ENCODE results near the gene FGFR2.

Gene FGFR2

GRCh38 chr10:121589553-121589952 is 8.7 kb downstream of the FGFR2 start:
- Histone ChIP-seq H3K9ac (ENCODE audit: low read depth, low read length) (no peak overlapping the region), H3K27ac (ENCODE audit: low read depth, low read length) (no peak overlapping the region), H3K4me1 (ENCODE audit: control insufficient read depth, insufficient read depth, low read length) (peaks cover 62% of the 10 kb centered on the region), H3K27me3 (ENCODE audit: control insufficient read depth, insufficient read depth, low read length) (no peaks in the 10 kb centered on the region), H3K36me3 (ENCODE audit: control insufficient read depth, insufficient read depth, low read length) (peaks cover 64% of the 10 kb centered on the region), H3K9me3 (ENCODE audit: control insufficient read depth, insufficient read depth, low read length) (no peaks in the 10 kb centered on the region), H3K4me3 (ENCODE audit: low read depth, low read length) (no peak overlapping the region)

DNA sequence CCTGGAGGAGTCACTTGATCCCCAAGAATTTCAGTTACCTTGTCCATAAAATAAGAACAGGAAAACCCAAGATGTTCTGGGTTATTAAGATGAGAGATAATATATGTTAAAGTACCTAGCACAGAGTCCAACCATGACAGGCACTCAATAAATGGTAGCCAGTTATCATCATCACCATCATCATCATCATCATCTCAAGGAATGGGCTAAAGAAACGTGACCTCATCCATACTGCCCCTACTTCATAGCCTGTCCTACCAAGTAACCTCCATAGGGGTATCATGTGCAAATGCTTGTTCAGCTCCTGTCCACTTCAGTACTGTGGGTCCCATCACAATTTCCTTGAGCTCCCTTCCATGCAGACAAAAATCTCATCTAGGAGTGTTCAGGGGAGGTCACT is 14.4 kb downstream of the FGFR2 start:
- Histone ChIP-seq H3K27ac (ENCODE audit: low read depth, low read length) (no peak overlapping the region), H3K4me1 (ENCODE audit: control insufficient read depth, insufficient read depth, low read length) (peaks cover 46% of the 10 kb centered on the region), H3K9me3 (ENCODE audit: control insufficient read depth, insufficient read depth, low read length) (no peaks in the 10 kb centered on the region), H3K4me3 (ENCODE audit: low read depth, low read length) (no peak overlapping the region), H3K9ac (ENCODE audit: low read depth, low read length) (no peak overlapping the region), H3K27me3 (ENCODE audit: control insufficient read depth, insufficient read depth, low read length) (no peaks in the 10 kb centered on the region), H3K36me3 (ENCODE audit: control insufficient read depth, insufficient read depth, low read length) (peaks cover 32% of the 10 kb centered on the region)

DNA sequence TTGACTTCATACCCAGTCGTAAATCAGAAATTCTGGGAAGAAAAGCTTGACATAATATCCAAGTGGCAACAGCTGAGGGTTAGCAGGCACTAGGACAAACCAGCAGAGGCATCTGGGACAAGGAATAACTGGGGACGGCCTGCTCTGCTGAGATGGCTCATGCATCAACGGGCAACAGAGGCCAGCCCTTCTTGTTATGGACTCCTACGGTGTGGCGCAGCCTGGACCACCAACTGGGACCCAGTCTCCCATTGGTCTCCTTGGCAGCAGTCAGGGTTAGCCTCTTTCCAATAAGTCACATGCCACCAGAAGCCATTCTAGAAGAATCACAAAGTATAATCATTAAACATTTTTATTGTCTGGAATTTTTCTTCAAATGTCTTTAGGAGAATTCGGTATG is 15.0 kb downstream of the FGFR2 start:
- no peak overlapping the region for H3K4me3 ChIP-seq (ENCODE audit: low read depth, low read length)
- H3K36me3 ChIP-seq (ENCODE audit: control insufficient read depth, insufficient read depth, low read length) = peaks cover 33% of the 10 kb centered on the region
- no peak overlapping the region for H3K27ac ChIP-seq (ENCODE audit: low read depth, low read length)
- H3K27me3 ChIP-seq (ENCODE audit: control insufficient read depth, insufficient read depth, low read length) = no peaks in the 10 kb centered on the region
- no peak overlapping the region for H3K9ac ChIP-seq (ENCODE audit: low read depth, low read length)
- H3K9me3 ChIP-seq (ENCODE audit: control insufficient read depth, insufficient read depth, low read length) = no peaks in the 10 kb centered on the region
- peaks cover 52% of the 10 kb centered on the region for H3K4me1 ChIP-seq (ENCODE audit: control insufficient read depth, insufficient read depth, low read length)

DNA sequence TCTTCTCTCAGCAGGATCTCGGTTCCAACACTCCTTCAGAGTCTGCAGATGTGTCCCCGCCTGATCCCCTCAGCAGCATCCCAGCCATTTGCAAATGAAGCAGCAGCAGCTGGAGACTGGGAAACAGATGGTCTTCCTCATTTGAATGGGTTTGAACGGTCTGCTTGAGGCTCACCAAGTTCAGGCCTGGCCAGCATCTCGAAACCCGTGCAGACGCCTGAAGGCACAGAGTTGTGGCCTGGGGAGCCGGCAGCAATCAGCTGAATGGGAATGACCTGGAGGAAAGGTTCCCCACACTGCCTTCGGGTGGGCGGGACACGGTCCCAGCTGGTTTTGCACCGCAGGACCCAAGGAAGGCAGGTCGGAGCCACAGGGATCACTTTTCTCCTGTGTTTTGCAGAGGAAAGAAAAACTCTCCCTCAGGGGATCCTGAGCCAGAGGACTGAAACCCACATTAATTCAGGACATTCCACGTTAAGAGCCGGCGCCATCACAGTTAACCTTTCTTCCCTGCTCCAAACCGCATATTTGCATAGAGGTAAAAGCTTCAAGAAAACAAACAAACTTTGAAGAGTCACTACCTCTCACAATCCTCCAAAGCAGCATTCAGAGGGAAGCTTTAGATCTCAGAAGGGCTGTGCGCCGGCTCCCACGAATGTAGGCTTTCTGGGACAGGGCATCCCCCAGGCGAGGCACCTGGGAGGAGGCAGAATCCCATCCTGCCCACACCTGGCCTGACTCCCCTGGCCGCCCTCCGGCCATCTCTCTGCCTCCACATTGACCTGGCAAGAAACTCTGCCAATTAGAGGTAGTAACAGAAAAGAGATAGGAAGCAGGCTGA is 17.7 kb downstream of the FGFR2 start:
- Histone ChIP-seq H3K27me3 (ENCODE audit: control insufficient read depth, insufficient read depth, low read length) (no peaks in the 10 kb centered on the region), H3K4me1 (ENCODE audit: control insufficient read depth, insufficient read depth, low read length) (peaks cover 67% of the 10 kb centered on the region), H3K9ac (ENCODE audit: low read depth, low read length) (peak overlapping the region; percentile 12; the same call in 1 of the 2 replicates), H3K4me3 (ENCODE audit: low read depth, low read length) (peak overlapping the region; percentile 38), H3K36me3 (ENCODE audit: control insufficient read depth, insufficient read depth, low read length) (peaks cover 34% of the 10 kb centered on the region), H3K27ac (ENCODE audit: low read depth, low read length) (peak overlapping the region; percentile 96), H3K9me3 (ENCODE audit: control insufficient read depth, insufficient read depth, low read length) (no peaks in the 10 kb centered on the region)

DNA sequence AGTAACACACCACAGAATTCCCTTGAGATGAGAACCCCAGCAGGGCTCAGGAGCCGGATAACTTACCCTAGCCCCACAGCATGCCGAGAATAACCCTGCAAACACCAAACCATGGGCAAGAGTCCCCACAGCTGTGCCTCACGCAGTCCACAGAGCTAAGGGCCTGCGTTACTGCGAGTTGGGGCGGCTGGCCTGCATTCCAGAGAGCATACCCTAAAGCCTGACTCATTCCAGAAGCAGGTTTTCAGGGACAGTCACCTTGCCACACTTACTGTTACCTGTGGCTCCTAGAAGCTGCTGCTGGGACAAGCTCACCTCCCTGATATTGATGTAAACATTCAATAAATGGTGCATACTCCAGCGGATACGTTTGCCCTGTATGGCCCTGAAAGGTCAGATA is 18.6 kb downstream of the FGFR2 start:
- peaks cover 70% of the 10 kb centered on the region for H3K4me1 ChIP-seq (ENCODE audit: control insufficient read depth, insufficient read depth, low read length)

DNA sequence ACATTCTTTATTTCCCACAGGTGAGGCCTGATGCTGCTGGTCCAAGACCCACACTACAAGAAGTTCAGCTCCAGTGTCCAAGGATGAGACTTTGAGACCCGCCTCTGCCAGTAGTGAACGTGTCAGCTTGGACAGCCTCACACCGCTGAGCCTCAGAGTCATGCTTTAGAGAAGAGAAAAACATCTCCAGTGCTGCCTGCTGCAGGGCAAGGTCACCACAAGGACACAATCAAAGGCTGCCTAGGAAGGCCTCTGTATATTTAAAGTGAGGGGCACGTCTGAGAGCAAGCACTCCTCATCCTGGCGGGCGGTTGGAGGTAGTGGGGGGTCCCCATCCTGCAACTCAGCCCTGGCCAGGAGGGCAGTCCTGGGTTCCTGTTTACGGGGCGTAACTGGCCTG is 19.3 kb downstream of the FGFR2 start:
- H3K27ac ChIP-seq (ENCODE audit: low read depth, low read length) = peak overlapping the region; percentile 96
- H3K9ac ChIP-seq (ENCODE audit: low read depth, low read length) = no peak overlapping the region
- H3K4me1 ChIP-seq (ENCODE audit: control insufficient read depth, insufficient read depth, low read length) = peaks cover 73% of the 10 kb centered on the region
- no peaks in the 10 kb centered on the region for H3K9me3 ChIP-seq (ENCODE audit: control insufficient read depth, insufficient read depth, low read length)
- peaks cover 28% of the 10 kb centered on the region for H3K36me3 ChIP-seq (ENCODE audit: control insufficient read depth, insufficient read depth, low read length)
- H3K27me3 ChIP-seq (ENCODE audit: control insufficient read depth, insufficient read depth, low read length) = no peaks in the 10 kb centered on the region
- H3K4me3 ChIP-seq (ENCODE audit: low read depth, low read length) = no peak overlapping the region

More for the DNA sequence above, 18.6 kb downstream of the FGFR2 start:
- Histone ChIP-seq H3K4me3 (ENCODE audit: low read depth, low read length) (peak overlapping the region; percentile 38; the same call in 1 of the 2 replicates), H3K9ac (ENCODE audit: low read depth, low read length) (peak overlapping the region; percentile 27; the same call in 1 of the 2 replicates), H3K27ac (ENCODE audit: low read depth, low read length) (peak overlapping the region; percentile 96), H3K36me3 (ENCODE audit: control insufficient read depth, insufficient read depth, low read length) (peaks cover 29% of the 10 kb centered on the region), H3K27me3 (ENCODE audit: control insufficient read depth, insufficient read depth, low read length) (no peaks in the 10 kb centered on the region), H3K9me3 (ENCODE audit: control insufficient read depth, insufficient read depth, low read length) (no peaks in the 10 kb centered on the region)

GRCh38 chr10:121578298-121578697 is 19.9 kb downstream of the FGFR2 start:
- H3K27me3 ChIP-seq (ENCODE audit: control insufficient read depth, insufficient read depth, low read length) = no peaks in the 10 kb centered on the region
- no peak overlapping the region for H3K4me3 ChIP-seq (ENCODE audit: low read depth, low read length)
- no peaks in the 10 kb centered on the region for H3K9me3 ChIP-seq (ENCODE audit: control insufficient read depth, insufficient read depth, low read length)
- H3K36me3 ChIP-seq (ENCODE audit: control insufficient read depth, insufficient read depth, low read length) = peaks cover 22% of the 10 kb centered on the region
- peaks cover 75% of the 10 kb centered on the region for H3K4me1 ChIP-seq (ENCODE audit: control insufficient read depth, insufficient read depth, low read length)
- H3K27ac ChIP-seq (ENCODE audit: low read depth, low read length) = no peak overlapping the region
- no peak overlapping the region; the same call in 1 of the 2 replicates for H3K9ac ChIP-seq (ENCODE audit: low read depth, low read length)

GRCh38 chr10:121577568-121577967 is 20.7 kb downstream of the FGFR2 start:
- H3K36me3 ChIP-seq (ENCODE audit: control insufficient read depth, insufficient read depth, low read length) = peaks cover 18% of the 10 kb centered on the region
- no peaks in the 10 kb centered on the region for H3K9me3 ChIP-seq (ENCODE audit: control insufficient read depth, insufficient read depth, low read length)
- H3K27ac ChIP-seq (ENCODE audit: low read depth, low read length) = no peak overlapping the region
- H3K4me1 ChIP-seq (ENCODE audit: control insufficient read depth, insufficient read depth, low read length) = peaks cover 77% of the 10 kb centered on the region
- no peak overlapping the region for H3K4me3 ChIP-seq (ENCODE audit: low read depth, low read length)
- H3K27me3 ChIP-seq (ENCODE audit: control insufficient read depth, insufficient read depth, low read length) = no peaks in the 10 kb centered on the region
- H3K9ac ChIP-seq (ENCODE audit: low read depth, low read length) = no peak overlapping the region

- H3K9me3 ChIP-seq (ENCODE audit: control insufficient read depth, insufficient read depth, low read length) = no peaks in the 10 kb centered on the region
- no peaks in the 10 kb centered on the region for H3K27me3 ChIP-seq (ENCODE audit: control insufficient read depth, insufficient read depth, low read length)
- peaks cover 19% of the 10 kb centered on the region for H3K36me3 ChIP-seq (ENCODE audit: control insufficient read depth, insufficient read depth, low read length)
- H3K4me1 ChIP-seq (ENCODE audit: control insufficient read depth, insufficient read depth, low read length) = peaks cover 70% of the 10 kb centered on the region
- H3K4me3 ChIP-seq (ENCODE audit: low read depth, low read length) = no peak overlapping the region
- no peak overlapping the region for H3K27ac ChIP-seq (ENCODE audit: low read depth, low read length)
- no peak overlapping the region for H3K9ac ChIP-seq (ENCODE audit: low read depth, low read length)
Observed at GRCh38 chr10:121576139-121576538, 22.1 kb downstream of the FGFR2 start.

DNA sequence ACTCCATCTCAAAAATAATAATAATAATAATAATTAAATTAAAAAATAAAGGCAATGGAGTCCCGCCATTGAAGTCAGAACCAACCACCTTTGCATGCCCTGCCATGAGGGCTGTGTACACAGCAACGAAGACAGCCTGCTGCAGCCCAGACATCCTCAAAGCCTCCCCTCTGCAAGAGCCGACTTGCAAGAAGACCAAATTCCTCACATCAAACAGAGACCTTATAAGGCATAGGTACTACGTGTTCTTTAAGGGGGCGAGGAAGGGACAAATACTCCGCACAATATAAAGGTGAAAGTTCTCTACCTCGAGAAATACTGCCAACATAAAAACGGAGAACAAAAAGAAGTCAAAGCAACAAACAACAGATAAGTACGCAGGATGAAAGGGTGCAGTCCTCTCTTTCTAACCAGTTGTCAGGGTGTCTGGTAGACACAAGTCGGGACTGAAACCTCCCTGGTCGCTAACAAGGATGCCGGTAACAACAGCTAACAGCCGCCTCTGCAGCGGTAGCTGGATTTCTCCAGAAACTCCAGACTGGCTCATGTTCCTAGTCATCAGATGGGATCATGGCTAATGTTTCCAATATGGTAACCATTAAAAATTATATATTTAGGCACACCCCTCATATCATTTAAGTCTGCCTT is 23.6 kb downstream of the FGFR2 start:
- Histone ChIP-seq H3K36me3 (ENCODE audit: control insufficient read depth, insufficient read depth, low read length) (peaks cover 19% of the 10 kb centered on the region), H3K27me3 (ENCODE audit: control insufficient read depth, insufficient read depth, low read length) (no peaks in the 10 kb centered on the region), H3K9ac (ENCODE audit: low read depth, low read length) (no peak overlapping the region), H3K27ac (ENCODE audit: low read depth, low read length) (peak overlapping the region; percentile 68), H3K4me1 (ENCODE audit: control insufficient read depth, insufficient read depth, low read length) (peaks cover 65% of the 10 kb centered on the region), H3K9me3 (ENCODE audit: control insufficient read depth, insufficient read depth, low read length) (no peaks in the 10 kb centered on the region), H3K4me3 (ENCODE audit: low read depth, low read length) (no peak overlapping the region)

DNA sequence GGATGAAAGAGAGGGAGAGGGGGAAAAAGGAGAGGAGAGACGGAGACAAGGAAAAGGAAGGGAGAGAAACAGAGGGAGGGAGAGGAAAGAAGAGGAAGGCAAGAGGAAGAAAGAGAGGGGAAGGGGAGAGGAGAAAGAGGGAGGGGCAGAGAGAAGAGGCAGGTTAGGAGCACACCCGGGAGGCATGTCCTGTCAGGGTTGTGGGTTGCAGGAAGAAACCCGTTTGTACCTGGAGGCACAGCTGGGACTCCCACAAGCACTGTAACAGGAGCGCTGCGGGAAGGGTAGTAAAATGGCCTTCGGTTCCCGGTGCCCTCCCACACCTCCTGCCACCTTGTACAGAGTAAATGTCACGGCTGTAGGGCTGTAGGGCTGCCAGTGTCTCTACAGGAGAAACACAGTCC is 24.7 kb downstream of the FGFR2 start:
- Histone ChIP-seq H3K4me1 (ENCODE audit: control insufficient read depth, insufficient read depth, low read length) (peaks cover 61% of the 10 kb centered on the region), H3K27ac (ENCODE audit: low read depth, low read length) (no peak overlapping the region), H3K9me3 (ENCODE audit: control insufficient read depth, insufficient read depth, low read length) (no peaks in the 10 kb centered on the region), H3K4me3 (ENCODE audit: low read depth, low read length) (no peak overlapping the region), H3K36me3 (ENCODE audit: control insufficient read depth, insufficient read depth, low read length) (peaks cover 19% of the 10 kb centered on the region), H3K27me3 (ENCODE audit: control insufficient read depth, insufficient read depth, low read length) (no peaks in the 10 kb centered on the region), H3K9ac (ENCODE audit: low read depth, low read length) (no peak overlapping the region)

Measured in HUES48 (cell line).